IMR-90 (cell line): ENCODE measurements around the gene FBXO30.

Source experiments
- CEBPB ChIP-seq: IDR thresholded peaks from 2 replicates; pipeline ENCODE4 v1.6.1; 2012; ENCODE audit warnings: low read depth, low read length, improper control_type of control experiment
- CTCF ChIP-seq: conservative IDR thresholded peaks from 2 replicates; pipeline ENCODE4 v1.5.1; 2012; ENCODE audit warnings: mild to moderate bottlenecking, low read depth, low read length, improper control_type of control experiment

- TF ChIP-seq CTCF (no peak), CEBPB (no peak)
Observed at GRCh38 chr6:145749632-145750031, 65.0 kb downstream of the FBXO30 start.
